ENCODE data around the gene KDM4E. TPM values are rescaled to one million over a fixed set of nuclear protein-coding genes. Genes with fewer than 3 reads are reported as not detected.

Gene KDM4E
- total RNA-seq, 1 donor from 2014 or later: not detected

Other genes with a start within 250 kb of the KDM4E start
- 78.8 TPM for gene CWC15, start 51.7 kb upstream of the KDM4E start, total RNA-seq
- gene KDM4D, start 51.5 kb upstream of the KDM4E start, total RNA-seq: 0.80 TPM
- not detected for gene KDM4F, start 24.2 kb downstream of the KDM4E start, total RNA-seq
- 65.0 TPM for gene SRSF8, start 41.7 kb downstream of the KDM4E start, total RNA-seq
- gene ENDOD1, start 64.6 kb downstream of the KDM4E start, total RNA-seq: 104 TPM
- gene SESN3, start 205.9 kb downstream of the KDM4E start, total RNA-seq: 205 TPM

Measured in sciatic nerve (tissue), 1 donor.